ENCODE results near the gene CCSER1.

- TF ChIP-seq CTCF (conservative IDR thresholded peaks at IDR 0.05; ENCODE audit: low read length) = no peak
- TF ChIP-seq EZH2phosphoT487 (IDR thresholded peaks at IDR 0.05; ENCODE audit: borderline replicate concordance) = no peak
Observed at GRCh38 chr4:90078440-90078839, 48.8 kb upstream of the CCSER1 start.

All from Loucy (cell line).